Loucy (cell line): ENCODE results near the gene CFAP251.

Experiments
- EZH2phosphoT487 ChIP-seq: fragments of 200-600 bp; IDR thresholded peaks from 2 replicates; pipeline ENCODE4 v1.6.1; 2018; ENCODE audit warnings: antibody characterized with exemption, mild to moderate bottlenecking, moderate library complexity, borderline replicate concordance
- TF ChIP-seq, protein P1 (sequence below): fragments of 200-600 bp; sonication (generic); conservative IDR thresholded peaks from 2 replicates; pipeline ENCODE4 v1.5.1; 2014; ENCODE audit warnings: mild to moderate bottlenecking, antibody characterized with exemption, low read length

- TF ChIP-seq EZH2phosphoT487: no peak
- TF ChIP-seq, protein P1, sequence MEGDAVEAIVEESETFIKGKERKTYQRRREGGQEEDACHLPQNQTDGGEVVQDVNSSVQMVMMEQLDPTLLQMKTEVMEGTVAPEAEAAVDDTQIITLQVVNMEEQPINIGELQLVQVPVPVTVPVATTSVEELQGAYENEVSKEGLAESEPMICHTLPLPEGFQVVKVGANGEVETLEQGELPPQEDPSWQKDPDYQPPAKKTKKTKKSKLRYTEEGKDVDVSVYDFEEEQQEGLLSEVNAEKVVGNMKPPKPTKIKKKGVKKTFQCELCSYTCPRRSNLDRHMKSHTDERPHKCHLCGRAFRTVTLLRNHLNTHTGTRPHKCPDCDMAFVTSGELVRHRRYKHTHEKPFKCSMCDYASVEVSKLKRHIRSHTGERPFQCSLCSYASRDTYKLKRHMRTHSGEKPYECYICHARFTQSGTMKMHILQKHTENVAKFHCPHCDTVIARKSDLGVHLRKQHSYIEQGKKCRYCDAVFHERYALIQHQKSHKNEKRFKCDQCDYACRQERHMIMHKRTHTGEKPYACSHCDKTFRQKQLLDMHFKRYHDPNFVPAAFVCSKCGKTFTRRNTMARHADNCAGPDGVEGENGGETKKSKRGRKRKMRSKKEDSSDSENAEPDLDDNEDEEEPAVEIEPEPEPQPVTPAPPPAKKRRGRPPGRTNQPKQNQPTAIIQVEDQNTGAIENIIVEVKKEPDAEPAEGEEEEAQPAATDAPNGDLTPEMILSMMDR: no peak
These were observed 100.5 kb downstream of the CFAP251 start for GRCh38 chr12:122018937-122019336.
